ENCODE results near the gene PDE4D.

Gene PDE4D

GRCh38 chr5:59887274-59887673 is 6.3 kb downstream of the PDE4D start:
- H3K27me3 ChIP-seq (ENCODE audit: control insufficient read depth, insufficient read depth, low read length, poor library complexity, severe bottlenecking) = peaks cover 25% of the 10 kb centered on the region
- no peaks in the 10 kb centered on the region for H3K36me3 ChIP-seq (ENCODE audit: control insufficient read depth, insufficient read depth, low read length)
- 92 to 95% methylated on average over 2 to 3 of the region's 3 CpGs for WGBS, 2 experiments
- no peak overlapping the region for H3K4me3 ChIP-seq (ENCODE audit: insufficient read depth, low read depth, low read length)
- H3K27ac ChIP-seq (ENCODE audit: insufficient read depth, low read depth, low read length, poor library complexity, severe bottlenecking) = no peak overlapping the region
- H3K9me3 ChIP-seq (ENCODE audit: control insufficient read depth, low read length) = no peaks in the 10 kb centered on the region
- H3K4me1 ChIP-seq (ENCODE audit: control insufficient read depth, insufficient read depth, low read length) = peaks cover 5% of the 10 kb centered on the region

- Histone ChIP-seq H3K27me3 (ENCODE audit: control insufficient read depth, insufficient read depth, low read length, poor library complexity, severe bottlenecking) (no peaks in the 10 kb centered on the region), H3K4me3 (ENCODE audit: insufficient read depth, low read depth, low read length) (no peak overlapping the region), H3K27ac (ENCODE audit: insufficient read depth, low read depth, low read length, poor library complexity, severe bottlenecking) (no peak overlapping the region), H3K4me1 (ENCODE audit: control insufficient read depth, insufficient read depth, low read length) (no peaks in the 10 kb centered on the region), H3K9me3 (ENCODE audit: control insufficient read depth, low read length) (no peaks in the 10 kb centered on the region), H3K36me3 (ENCODE audit: control insufficient read depth, insufficient read depth, low read length) (no peaks in the 10 kb centered on the region)
- 92 to 94% methylated on average over 1 of the region's 1 CpG for WGBS, 2 experiments
These were observed 18.9 kb downstream of the PDE4D start for GRCh38 chr5:59874675-59875074.

GRCh38 chr5:59873113-59873512 is 20.4 kb downstream of the PDE4D start:
- Histone ChIP-seq H3K27me3 (ENCODE audit: control insufficient read depth, insufficient read depth, low read length, poor library complexity, severe bottlenecking) (no peaks in the 10 kb centered on the region), H3K27ac (ENCODE audit: insufficient read depth, low read depth, low read length, poor library complexity, severe bottlenecking) (no peak overlapping the region), H3K4me3 (ENCODE audit: insufficient read depth, low read depth, low read length) (no peak overlapping the region), H3K9me3 (ENCODE audit: control insufficient read depth, low read length) (no peaks in the 10 kb centered on the region), H3K4me1 (ENCODE audit: control insufficient read depth, insufficient read depth, low read length) (no peaks in the 10 kb centered on the region), H3K36me3 (ENCODE audit: control insufficient read depth, insufficient read depth, low read length) (no peaks in the 10 kb centered on the region)
- WGBS, 2 experiments = 89 to 93% methylated on average over 2 of the region's 2 CpGs

- H3K4me3 ChIP-seq (ENCODE audit: insufficient read depth, low read depth, low read length) = no peak overlapping the region
- no peaks in the 10 kb centered on the region for H3K27me3 ChIP-seq (ENCODE audit: control insufficient read depth, insufficient read depth, low read length, poor library complexity, severe bottlenecking)
- H3K27ac ChIP-seq (ENCODE audit: insufficient read depth, low read depth, low read length, poor library complexity, severe bottlenecking) = no peak overlapping the region
- H3K4me1 ChIP-seq (ENCODE audit: control insufficient read depth, insufficient read depth, low read length) = no peaks in the 10 kb centered on the region
- 89 to 93% methylated on average over 2 of the region's 2 CpGs for WGBS, 2 experiments
- no peaks in the 10 kb centered on the region for H3K36me3 ChIP-seq (ENCODE audit: control insufficient read depth, insufficient read depth, low read length)
- H3K9me3 ChIP-seq (ENCODE audit: control insufficient read depth, low read length) = no peaks in the 10 kb centered on the region
These were observed 26.9 kb downstream of the PDE4D start for GRCh38 chr5:59866661-59867060.

- Histone ChIP-seq H3K27me3 (ENCODE audit: control insufficient read depth, insufficient read depth, low read length, poor library complexity, severe bottlenecking) (no peaks in the 10 kb centered on the region), H3K36me3 (ENCODE audit: control insufficient read depth, insufficient read depth, low read length) (no peaks in the 10 kb centered on the region), H3K27ac (ENCODE audit: insufficient read depth, low read depth, low read length, poor library complexity, severe bottlenecking) (no peak overlapping the region), H3K4me1 (ENCODE audit: control insufficient read depth, insufficient read depth, low read length) (no peaks in the 10 kb centered on the region), H3K9me3 (ENCODE audit: control insufficient read depth, low read length) (no peaks in the 10 kb centered on the region), H3K4me3 (ENCODE audit: insufficient read depth, low read depth, low read length) (no peak overlapping the region)
- WGBS, 2 experiments = 84% methylated on average over 3 of the region's 3 CpGs
These were observed 28.8 kb downstream of the PDE4D start for GRCh38 chr5:59864718-59865117.

- Histone ChIP-seq H3K27ac (ENCODE audit: insufficient read depth, low read depth, low read length, poor library complexity, severe bottlenecking) (no peak overlapping the region), H3K9me3 (ENCODE audit: control insufficient read depth, low read length) (no peaks in the 10 kb centered on the region), H3K4me1 (ENCODE audit: control insufficient read depth, insufficient read depth, low read length) (no peaks in the 10 kb centered on the region), H3K4me3 (ENCODE audit: insufficient read depth, low read depth, low read length) (no peak overlapping the region), H3K36me3 (ENCODE audit: control insufficient read depth, insufficient read depth, low read length) (no peaks in the 10 kb centered on the region), H3K27me3 (ENCODE audit: control insufficient read depth, insufficient read depth, low read length, poor library complexity, severe bottlenecking) (no peaks in the 10 kb centered on the region)
- WGBS, 2 experiments = 77 to 78% methylated on average over 5 of the region's 5 CpGs
These were observed 29.7 kb downstream of the PDE4D start for GRCh38 chr5:59863777-59864176.

GRCh38 chr5:59856358-59856757 is 37.2 kb downstream of the PDE4D start:
- 91 to 96% methylated on average over 5 of the region's 5 CpGs for WGBS, 2 experiments

GRCh38 chr5:59850766-59851165 is 42.8 kb downstream of the PDE4D start:
- Histone ChIP-seq H3K4me3 (ENCODE audit: insufficient read depth, low read depth, low read length) (no peak overlapping the region), H3K36me3 (ENCODE audit: control insufficient read depth, insufficient read depth, low read length) (no peaks in the 10 kb centered on the region), H3K4me1 (ENCODE audit: control insufficient read depth, insufficient read depth, low read length) (no peaks in the 10 kb centered on the region), H3K27me3 (ENCODE audit: control insufficient read depth, insufficient read depth, low read length, poor library complexity, severe bottlenecking) (no peaks in the 10 kb centered on the region), H3K27ac (ENCODE audit: insufficient read depth, low read depth, low read length, poor library complexity, severe bottlenecking) (no peak overlapping the region), H3K9me3 (ENCODE audit: control insufficient read depth, low read length) (no peaks in the 10 kb centered on the region)
- 95 to 97% methylated on average over 2 of the region's 2 CpGs for WGBS, 2 experiments

More at GRCh38 chr5:59856358-59856757, 37.2 kb downstream of the PDE4D start:
- H3K9me3 ChIP-seq (ENCODE audit: control insufficient read depth, low read length) = no peaks in the 10 kb centered on the region
- H3K27ac ChIP-seq (ENCODE audit: insufficient read depth, low read depth, low read length, poor library complexity, severe bottlenecking) = no peak overlapping the region
- no peaks in the 10 kb centered on the region for H3K4me1 ChIP-seq (ENCODE audit: control insufficient read depth, insufficient read depth, low read length)
- H3K4me3 ChIP-seq (ENCODE audit: insufficient read depth, low read depth, low read length) = no peak overlapping the region
- H3K36me3 ChIP-seq (ENCODE audit: control insufficient read depth, insufficient read depth, low read length) = no peaks in the 10 kb centered on the region
- no peaks in the 10 kb centered on the region for H3K27me3 ChIP-seq (ENCODE audit: control insufficient read depth, insufficient read depth, low read length, poor library complexity, severe bottlenecking)

- 93 to 96% methylated on average over 1 of the region's 2 CpGs for WGBS, 2 experiments
- no peaks in the 10 kb centered on the region for H3K36me3 ChIP-seq (ENCODE audit: control insufficient read depth, insufficient read depth, low read length)
- H3K27ac ChIP-seq (ENCODE audit: insufficient read depth, low read depth, low read length, poor library complexity, severe bottlenecking) = no peak overlapping the region
- H3K9me3 ChIP-seq (ENCODE audit: control insufficient read depth, low read length) = no peaks in the 10 kb centered on the region
- no peaks in the 10 kb centered on the region for H3K4me1 ChIP-seq (ENCODE audit: control insufficient read depth, insufficient read depth, low read length)
- H3K4me3 ChIP-seq (ENCODE audit: insufficient read depth, low read depth, low read length) = no peak overlapping the region
- H3K27me3 ChIP-seq (ENCODE audit: control insufficient read depth, insufficient read depth, low read length, poor library complexity, severe bottlenecking) = no peaks in the 10 kb centered on the region
These were observed 45.9 kb downstream of the PDE4D start for GRCh38 chr5:59847586-59847985.

- H3K9me3 ChIP-seq (ENCODE audit: control insufficient read depth, low read length) = no peaks in the 10 kb centered on the region
- H3K27ac ChIP-seq (ENCODE audit: insufficient read depth, low read depth, low read length, poor library complexity, severe bottlenecking) = no peak overlapping the region
- no peaks in the 10 kb centered on the region for H3K27me3 ChIP-seq (ENCODE audit: control insufficient read depth, insufficient read depth, low read length, poor library complexity, severe bottlenecking)
- H3K36me3 ChIP-seq (ENCODE audit: control insufficient read depth, insufficient read depth, low read length) = no peaks in the 10 kb centered on the region
- no peaks in the 10 kb centered on the region for H3K4me1 ChIP-seq (ENCODE audit: control insufficient read depth, insufficient read depth, low read length)
- 100% methylated on average over 1 to 2 of the region's 2 CpGs for WGBS, 2 experiments
- H3K4me3 ChIP-seq (ENCODE audit: insufficient read depth, low read depth, low read length) = no peak overlapping the region
These were observed 47.8 kb downstream of the PDE4D start for GRCh38 chr5:59845730-59846129.
